ENCODE data around the gene GTF2A1L.
"Not testable (repeated sequence)": the region's sequence is repeated elsewhere in the genome, so short reads cannot be mapped to it uniquely, and the experiment has no call there.

GTF2A1L gene

GRCh38 chr2:48693645-48694044 lies 76.0 kb downstream of the GTF2A1L start:
- Histone ChIP-seq H3K9ac (ENCODE audit: low read length in 5 of 5) (no peak overlapping the region), H3K9me3 (ENCODE audit: control insufficient read depth in 5 of 5, low read length in 5 of 5) (no peaks in the 10 kb centered on the region), H3K27ac (ENCODE audit: low read depth, low read length) (no peak overlapping the region), H3K4me1 (ENCODE audit: control insufficient read depth in 5 of 5, insufficient read depth in 5 of 5, low read length in 5 of 5) (peaks cover 0 to 9% (median 0%) of the 10 kb centered on the region in 5 donors), H3K36me3 (ENCODE audit: control insufficient read depth in 5 of 5, insufficient read depth in 5 of 5, low read length in 5 of 5) (peaks cover 0 to 25% (median 0%) of the 10 kb centered on the region in 5 donors), H3K27me3 (ENCODE audit: control insufficient read depth in 5 of 5, insufficient read depth in 4 of 5, low read length in 5 of 5) (no peaks in the 10 kb centered on the region), H3K4me3 (ENCODE audit: low read depth in 1 of 5, low read length in 5 of 5) (no peak overlapping the region)

GRCh38 chr2:48694149-48694548 lies 76.5 kb downstream of the GTF2A1L start:
- Histone ChIP-seq H3K9me3 (ENCODE audit: control insufficient read depth in 5 of 5, low read length in 5 of 5) (no peaks in the 10 kb centered on the region), H3K4me3 (ENCODE audit: low read depth in 1 of 5, low read length in 5 of 5) (no peak overlapping the region), H3K27ac (ENCODE audit: low read depth, low read length) (no peak overlapping the region), H3K36me3 (ENCODE audit: control insufficient read depth in 5 of 5, insufficient read depth in 5 of 5, low read length in 5 of 5) (peaks cover 0 to 25% (median 0%) of the 10 kb centered on the region in 5 donors), H3K27me3 (ENCODE audit: control insufficient read depth in 5 of 5, insufficient read depth in 4 of 5, low read length in 5 of 5) (no peaks in the 10 kb centered on the region), H3K4me1 (ENCODE audit: control insufficient read depth in 5 of 5, insufficient read depth in 5 of 5, low read length in 5 of 5) (peaks cover 0 to 9% (median 0%) of the 10 kb centered on the region in 5 donors), H3K9ac (ENCODE audit: low read length in 5 of 5) (no peak overlapping the region)

GRCh38 chr2:48695991-48696390 lies 78.3 kb downstream of the GTF2A1L start:
- no peaks in the 10 kb centered on the region for H3K27me3 ChIP-seq (ENCODE audit: control insufficient read depth in 5 of 5, insufficient read depth in 4 of 5, low read length in 5 of 5)
- no peak overlapping the region for H3K27ac ChIP-seq (ENCODE audit: low read depth, low read length)
- H3K4me3 ChIP-seq (ENCODE audit: low read depth in 1 of 5, low read length in 5 of 5): no peak overlapping the region
- no peak overlapping the region for H3K9ac ChIP-seq (ENCODE audit: low read length in 5 of 5)
- H3K9me3 ChIP-seq (ENCODE audit: control insufficient read depth in 5 of 5, low read length in 5 of 5): no peaks in the 10 kb centered on the region
- peaks cover 0 to 22% (median 0%) of the 10 kb centered on the region in 5 donors for H3K36me3 ChIP-seq (ENCODE audit: control insufficient read depth in 5 of 5, insufficient read depth in 5 of 5, low read length in 5 of 5)
- peaks cover 0 to 8% (median 0%) of the 10 kb centered on the region in 5 donors for H3K4me1 ChIP-seq (ENCODE audit: control insufficient read depth in 5 of 5, insufficient read depth in 5 of 5, low read length in 5 of 5)

DNA sequence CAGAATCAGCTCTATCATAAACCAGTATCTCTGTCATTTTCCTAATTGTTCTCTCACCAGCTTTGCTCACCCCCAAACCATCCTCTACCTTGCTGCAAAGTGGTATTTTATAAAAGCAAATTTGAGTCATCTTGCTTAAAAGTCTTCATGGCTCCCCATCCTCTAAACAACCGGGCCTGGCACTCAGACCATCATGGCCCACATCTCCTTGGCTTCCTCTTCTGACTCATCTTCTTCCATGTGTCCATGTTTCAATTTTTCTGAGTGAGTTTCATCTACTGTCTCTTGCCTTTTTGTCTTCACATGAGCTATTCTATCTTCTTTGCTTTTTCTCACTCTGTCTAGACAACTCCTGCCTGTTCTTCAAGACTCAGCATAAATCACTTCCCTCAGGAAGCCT lies 79.2 kb downstream of the GTF2A1L start:
- Histone ChIP-seq H3K9ac (ENCODE audit: low read length in 5 of 5) (no peak overlapping the region), H3K4me1 (ENCODE audit: control insufficient read depth in 5 of 5, insufficient read depth in 5 of 5, low read length in 5 of 5) (peaks cover 0 to 8% (median 0%) of the 10 kb centered on the region in 5 donors), H3K27me3 (ENCODE audit: control insufficient read depth in 5 of 5, insufficient read depth in 4 of 5, low read length in 5 of 5) (no peaks in the 10 kb centered on the region), H3K36me3 (ENCODE audit: control insufficient read depth in 5 of 5, insufficient read depth in 5 of 5, low read length in 5 of 5) (peaks cover 0 to 22% (median 0%) of the 10 kb centered on the region in 5 donors), H3K27ac (ENCODE audit: low read depth, low read length) (no peak overlapping the region), H3K9me3 (ENCODE audit: control insufficient read depth in 5 of 5, low read length in 5 of 5) (no peaks in the 10 kb centered on the region), H3K4me3 (ENCODE audit: low read depth in 1 of 5, low read length in 5 of 5) (no peak overlapping the region)

DNA sequence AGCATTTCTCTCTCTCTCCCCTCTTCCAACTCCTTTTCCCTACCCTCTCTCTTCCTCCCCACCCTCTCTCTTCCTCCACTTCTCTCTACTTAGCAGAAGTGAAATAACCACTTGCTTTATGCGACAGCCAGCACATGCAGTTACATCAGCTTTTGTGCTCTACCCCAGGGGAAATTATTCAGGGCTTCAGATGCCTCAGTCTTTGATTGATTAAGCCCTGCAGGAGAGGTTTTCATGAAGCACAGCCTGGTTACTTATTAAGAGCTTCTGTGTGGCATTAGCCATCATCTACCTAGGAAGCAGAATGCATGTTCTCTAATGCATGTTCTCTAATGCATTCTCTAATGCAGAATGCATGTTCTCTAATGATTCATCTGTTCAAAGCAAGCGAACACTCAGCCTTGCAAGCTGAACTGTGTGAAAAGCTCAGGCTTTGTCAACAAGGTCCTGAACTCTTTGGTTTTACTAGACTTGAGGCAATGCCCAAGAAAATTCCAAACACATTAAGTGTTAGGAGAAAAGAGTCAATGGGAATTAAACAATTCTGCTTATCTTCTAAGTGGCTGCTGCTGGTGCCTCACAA lies 81.8 kb downstream of the GTF2A1L start:
- Histone ChIP-seq H3K4me3 (ENCODE audit: low read depth in 1 of 5, low read length in 5 of 5) (no peak overlapping the region), H3K27ac (ENCODE audit: low read depth, low read length) (no peak overlapping the region), H3K27me3 (ENCODE audit: control insufficient read depth in 5 of 5, insufficient read depth in 4 of 5, low read length in 5 of 5) (no peaks in the 10 kb centered on the region)

GRCh38 chr2:48703621-48704020 lies 86.0 kb downstream of the GTF2A1L start:
- not testable (repeated sequence) for H3K4me1 ChIP-seq (ENCODE audit: control insufficient read depth in 5 of 5, insufficient read depth in 5 of 5, low read length in 5 of 5); H3K27ac ChIP-seq (ENCODE audit: low read depth, low read length); H3K36me3 ChIP-seq (ENCODE audit: control insufficient read depth in 5 of 5, insufficient read depth in 5 of 5, low read length in 5 of 5); H3K27me3 ChIP-seq (ENCODE audit: control insufficient read depth in 5 of 5, insufficient read depth in 4 of 5, low read length in 5 of 5); H3K9ac ChIP-seq (ENCODE audit: low read length in 5 of 5); H3K9me3 ChIP-seq (ENCODE audit: control insufficient read depth in 5 of 5, low read length in 5 of 5); H3K4me3 ChIP-seq (ENCODE audit: low read depth in 1 of 5, low read length in 5 of 5)

More for the DNA sequence above, 81.8 kb downstream of the GTF2A1L start:
- Histone ChIP-seq H3K9ac (ENCODE audit: low read length in 5 of 5) (no peak overlapping the region), H3K4me1 (ENCODE audit: control insufficient read depth in 5 of 5, insufficient read depth in 5 of 5, low read length in 5 of 5) (peaks cover 0 to 8% (median 0%) of the 10 kb centered on the region in 5 donors), H3K9me3 (ENCODE audit: control insufficient read depth in 5 of 5, low read length in 5 of 5) (no peaks in the 10 kb centered on the region), H3K36me3 (ENCODE audit: control insufficient read depth in 5 of 5, insufficient read depth in 5 of 5, low read length in 5 of 5) (peaks cover 0 to 12% (median 0%) of the 10 kb centered on the region in 5 donors)

GRCh38 chr2:48707466-48707865 lies 89.8 kb downstream of the GTF2A1L start:
- Histone ChIP-seq H3K36me3 (ENCODE audit: control insufficient read depth in 5 of 5, insufficient read depth in 5 of 5, low read length in 5 of 5) (peaks cover 0 to 7% (median 0%) of the 10 kb centered on the region in 5 donors), H3K4me1 (ENCODE audit: control insufficient read depth in 5 of 5, insufficient read depth in 5 of 5, low read length in 5 of 5) (no peaks in the 10 kb centered on the region), H3K27ac (ENCODE audit: low read depth, low read length) (no peak overlapping the region)

DNA sequence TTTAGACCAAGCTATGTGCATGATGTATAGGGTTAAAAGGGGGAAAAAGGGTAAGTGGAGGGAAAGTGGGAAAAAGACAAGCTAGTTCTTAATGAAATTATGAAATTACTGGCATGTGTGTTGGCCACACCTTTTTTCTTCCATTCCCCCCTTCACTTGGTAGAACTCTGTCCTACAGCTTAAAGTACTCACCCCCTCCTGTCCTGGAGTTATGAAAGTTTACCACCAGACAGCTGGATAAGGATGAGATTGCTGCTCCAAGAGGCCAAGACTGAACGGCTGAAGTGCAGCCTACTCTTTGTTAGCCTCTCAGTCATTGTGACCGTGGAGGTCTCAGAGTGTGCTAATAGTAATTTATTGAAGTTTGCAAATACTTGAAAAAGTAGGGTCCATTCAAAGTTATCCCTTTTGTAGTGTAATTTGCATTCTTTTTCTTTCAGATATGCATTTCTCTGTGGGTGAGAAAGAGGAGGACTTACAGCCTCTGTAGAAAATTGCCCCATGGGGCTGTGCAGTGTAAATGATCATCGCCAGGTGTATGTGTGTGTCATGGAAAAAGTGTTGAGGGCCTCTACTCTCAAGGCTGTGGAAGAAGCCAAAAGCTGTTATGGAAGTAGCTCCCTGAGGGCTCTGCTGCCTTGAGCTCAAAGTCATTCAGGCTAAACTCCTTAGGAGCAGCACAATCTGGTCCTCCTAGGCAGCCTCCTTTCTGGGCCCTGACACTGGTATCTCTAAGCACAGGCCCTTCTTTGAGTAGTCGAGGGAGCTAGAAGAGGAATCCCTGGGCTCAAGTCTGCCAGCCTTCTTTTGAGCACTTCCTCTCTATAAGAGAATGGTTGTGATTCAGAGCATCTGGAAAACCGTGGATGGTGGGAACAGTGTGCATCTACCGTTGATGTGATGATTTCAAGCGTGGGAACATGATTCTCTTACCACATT lies 91.7 kb downstream of the GTF2A1L start:
- Histone ChIP-seq H3K27me3 (ENCODE audit: control insufficient read depth in 5 of 5, insufficient read depth in 4 of 5, low read length in 5 of 5) (no peaks in the 10 kb centered on the region), H3K36me3 (ENCODE audit: control insufficient read depth in 5 of 5, insufficient read depth in 5 of 5, low read length in 5 of 5) (peaks cover 0 to 7% (median 0%) of the 10 kb centered on the region in 5 donors), H3K9me3 (ENCODE audit: control insufficient read depth in 5 of 5, low read length in 5 of 5) (no peaks in the 10 kb centered on the region), H3K4me3 (ENCODE audit: low read depth in 1 of 5, low read length in 5 of 5) (no peak overlapping the region), H3K9ac (ENCODE audit: low read length in 5 of 5) (no peak overlapping the region), H3K27ac (ENCODE audit: low read depth, low read length) (no peak overlapping the region), H3K4me1 (ENCODE audit: control insufficient read depth in 5 of 5, insufficient read depth in 5 of 5, low read length in 5 of 5) (peaks cover 0 to 6% (median 0%) of the 10 kb centered on the region in 5 donors)

More at GRCh38 chr2:48707466-48707865, 89.8 kb downstream of the GTF2A1L start:
- H3K27me3 ChIP-seq (ENCODE audit: control insufficient read depth in 5 of 5, insufficient read depth in 4 of 5, low read length in 5 of 5): no peaks in the 10 kb centered on the region
- H3K9ac ChIP-seq (ENCODE audit: low read length in 5 of 5): no peak overlapping the region
- H3K9me3 ChIP-seq (ENCODE audit: control insufficient read depth in 5 of 5, low read length in 5 of 5): no peaks in the 10 kb centered on the region
- no peak overlapping the region for H3K4me3 ChIP-seq (ENCODE audit: low read depth in 1 of 5, low read length in 5 of 5)

DNA sequence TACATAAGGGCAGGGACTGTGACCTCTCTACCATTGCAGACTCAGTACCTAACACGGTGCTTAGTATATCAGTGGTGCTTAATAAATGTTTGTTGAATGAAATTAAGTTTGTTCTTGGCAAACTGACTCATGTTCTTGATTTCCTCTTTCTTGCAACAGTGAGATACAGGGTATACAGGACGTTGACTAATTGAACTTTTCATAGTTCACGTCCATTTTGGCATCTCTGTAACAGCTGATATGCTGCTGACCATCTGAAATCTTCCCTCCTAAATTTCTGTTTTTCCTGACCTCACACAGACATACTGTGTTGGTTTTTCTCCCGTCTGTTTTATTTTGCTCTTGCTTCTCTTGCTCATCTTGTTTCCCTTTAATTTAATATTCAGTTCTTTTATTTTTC lies 93.7 kb downstream of the GTF2A1L start:
- no peak overlapping the region for H3K27ac ChIP-seq (ENCODE audit: low read depth, low read length)
- no peak overlapping the region for H3K9ac ChIP-seq (ENCODE audit: low read length in 5 of 5)
- no peak overlapping the region for H3K4me3 ChIP-seq (ENCODE audit: low read depth in 1 of 5, low read length in 5 of 5)
- no peaks in the 10 kb centered on the region for H3K9me3 ChIP-seq (ENCODE audit: control insufficient read depth in 5 of 5, low read length in 5 of 5)
- no peaks in the 10 kb centered on the region for H3K27me3 ChIP-seq (ENCODE audit: control insufficient read depth in 5 of 5, insufficient read depth in 4 of 5, low read length in 5 of 5)
- H3K36me3 ChIP-seq (ENCODE audit: control insufficient read depth in 5 of 5, insufficient read depth in 5 of 5, low read length in 5 of 5): peaks cover 0 to 7% (median 0%) of the 10 kb centered on the region in 5 donors
- peaks cover 0 to 15% (median 4%) of the 10 kb centered on the region in 5 donors for H3K4me1 ChIP-seq (ENCODE audit: control insufficient read depth in 5 of 5, insufficient read depth in 5 of 5, low read length in 5 of 5)

- H3K4me1 ChIP-seq (ENCODE audit: control insufficient read depth in 5 of 5, insufficient read depth in 5 of 5, low read length in 5 of 5): peaks cover 0 to 19% (median 4%) of the 10 kb centered on the region in 5 donors
- no peaks in the 10 kb centered on the region for H3K27me3 ChIP-seq (ENCODE audit: control insufficient read depth in 5 of 5, insufficient read depth in 4 of 5, low read length in 5 of 5)
- no peak overlapping the region for H3K9ac ChIP-seq (ENCODE audit: low read length in 5 of 5)
- no peak overlapping the region for H3K27ac ChIP-seq (ENCODE audit: low read depth, low read length)
- H3K36me3 ChIP-seq (ENCODE audit: control insufficient read depth in 5 of 5, insufficient read depth in 5 of 5, low read length in 5 of 5): peaks cover 0 to 7% (median 0%) of the 10 kb centered on the region in 5 donors
- no peak overlapping the region for H3K4me3 ChIP-seq (ENCODE audit: low read depth in 1 of 5, low read length in 5 of 5)
- H3K9me3 ChIP-seq (ENCODE audit: control insufficient read depth in 5 of 5, low read length in 5 of 5): no peaks in the 10 kb centered on the region
Measured at GRCh38 chr2:48712151-48712550, 94.5 kb downstream of the GTF2A1L start.
